Astrocyte of the hippocampus (primary cell): ENCODE results near the gene TTLL12.
"Not testable (repeated sequence)": the region's sequence is repeated elsewhere in the genome, so short reads cannot be mapped to it uniquely, and the experiment has no call there.

ENCODE experiments used
- DNase-seq: peaks from one replicate; pipeline ENCODE4 v3.0.0; 2011; ENCODE audit warnings: low read depth, low spot score

The TTLL12 gene

DNA sequence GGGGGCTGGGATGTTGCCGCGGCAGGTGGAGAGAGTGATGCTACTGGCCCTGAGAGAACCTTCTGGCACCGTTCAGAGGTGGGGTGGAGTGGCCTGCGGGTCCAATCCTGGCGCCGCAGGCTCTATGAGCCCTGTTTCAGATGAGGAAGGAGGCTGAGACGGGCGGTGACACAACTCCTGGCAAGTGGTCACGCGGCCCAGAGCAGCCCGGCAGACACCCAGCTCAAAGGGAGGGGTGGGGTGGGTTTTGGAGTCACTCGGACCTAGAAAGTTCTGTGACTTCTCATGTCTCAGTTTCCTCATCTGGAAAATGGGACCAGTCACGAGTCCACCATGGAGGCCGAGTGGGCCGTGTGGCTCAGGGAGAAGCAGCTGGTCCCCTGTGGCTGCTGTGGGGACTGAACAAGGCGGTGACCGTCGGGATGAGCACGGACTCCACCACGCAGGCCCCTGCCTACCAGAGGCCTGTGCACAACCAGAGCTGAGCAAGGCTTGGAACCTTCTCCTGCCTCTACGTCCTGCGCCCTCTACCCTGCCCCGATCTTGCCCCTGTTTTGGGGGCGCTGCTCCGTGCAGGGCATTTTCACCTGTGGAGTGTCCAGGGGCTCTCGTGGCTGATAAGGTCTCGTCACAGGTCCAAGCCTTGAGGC lies 31.9 kb downstream of the TTLL12 start:
- no peak for DNase-seq

DNA sequence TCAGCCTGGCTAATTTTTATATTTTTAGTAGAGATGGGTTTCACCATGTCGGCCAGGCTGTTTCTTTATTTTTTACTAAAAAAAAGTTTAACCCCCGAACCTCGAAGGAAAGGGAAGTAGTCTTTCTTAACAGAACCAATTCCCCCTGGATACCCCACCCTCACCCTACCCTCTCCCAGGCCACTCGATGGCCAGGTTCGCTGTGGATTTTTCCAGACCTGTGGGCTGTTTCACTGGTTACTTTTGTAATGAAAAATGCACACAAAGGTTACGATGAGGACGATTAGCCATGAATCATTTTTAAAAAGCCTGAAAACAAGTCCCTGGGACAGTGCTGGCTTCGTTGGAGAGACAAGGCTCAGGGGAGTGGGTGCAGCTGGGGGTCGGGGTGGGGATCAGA lies 33.0 kb downstream of the TTLL12 start:
- no peak for DNase-seq

DNA sequence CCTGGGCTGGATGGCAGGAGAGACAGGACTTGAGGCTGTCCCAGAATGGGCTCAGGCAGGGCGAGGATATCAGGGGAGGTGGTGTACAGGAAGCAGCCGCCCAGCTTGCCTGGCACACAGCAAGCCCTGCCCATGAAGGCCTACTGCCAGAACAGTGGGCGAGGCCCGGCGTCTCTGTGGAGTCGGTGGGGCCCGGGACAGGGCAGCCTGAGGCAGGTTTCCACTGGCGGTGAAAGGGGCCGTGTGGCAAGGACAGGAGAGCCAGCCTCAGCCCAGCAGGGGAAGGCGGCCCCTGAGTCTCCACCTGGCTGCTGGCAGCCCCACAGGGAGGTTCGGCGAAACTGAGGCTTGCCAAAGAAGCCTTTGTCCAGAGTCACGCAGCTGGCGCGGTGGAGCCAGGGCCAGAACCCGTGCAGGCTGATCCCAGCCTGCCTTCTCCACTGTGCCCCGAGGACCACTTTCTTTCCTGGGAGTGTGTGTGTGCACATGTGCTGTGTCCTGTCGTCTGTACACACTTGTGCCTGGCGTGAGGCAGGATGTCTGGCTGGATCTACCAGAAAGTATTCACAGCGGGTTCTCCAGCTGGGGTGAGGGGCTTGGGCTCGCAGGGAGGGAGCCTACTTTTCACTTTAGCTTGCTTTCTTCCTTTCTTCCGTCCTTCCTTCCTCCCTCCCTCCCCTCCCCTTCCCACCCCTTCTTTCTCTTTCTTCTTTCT lies 34.4 kb downstream of the TTLL12 start:
- DNase-seq, result peak; percentile 77

DNA sequence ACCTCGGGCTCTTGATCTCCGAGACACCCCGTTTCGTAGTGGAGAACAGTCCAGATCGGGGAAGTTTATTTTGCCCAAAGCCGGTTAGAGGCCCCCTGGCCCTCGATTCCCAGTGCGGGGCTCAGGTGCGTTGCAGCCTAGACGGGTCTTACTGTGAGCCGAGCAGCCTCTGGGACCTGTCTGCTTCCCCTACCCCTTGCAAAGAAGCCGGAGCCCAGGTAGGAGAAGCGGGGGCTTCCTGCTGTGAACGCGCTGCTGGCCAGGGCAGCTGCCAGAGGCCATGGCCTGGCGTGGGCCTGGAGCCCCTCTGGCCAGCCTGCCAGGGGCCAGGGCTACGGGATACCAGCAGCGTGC lies 35.0 kb downstream of the TTLL12 start:
- no peak for DNase-seq

DNA sequence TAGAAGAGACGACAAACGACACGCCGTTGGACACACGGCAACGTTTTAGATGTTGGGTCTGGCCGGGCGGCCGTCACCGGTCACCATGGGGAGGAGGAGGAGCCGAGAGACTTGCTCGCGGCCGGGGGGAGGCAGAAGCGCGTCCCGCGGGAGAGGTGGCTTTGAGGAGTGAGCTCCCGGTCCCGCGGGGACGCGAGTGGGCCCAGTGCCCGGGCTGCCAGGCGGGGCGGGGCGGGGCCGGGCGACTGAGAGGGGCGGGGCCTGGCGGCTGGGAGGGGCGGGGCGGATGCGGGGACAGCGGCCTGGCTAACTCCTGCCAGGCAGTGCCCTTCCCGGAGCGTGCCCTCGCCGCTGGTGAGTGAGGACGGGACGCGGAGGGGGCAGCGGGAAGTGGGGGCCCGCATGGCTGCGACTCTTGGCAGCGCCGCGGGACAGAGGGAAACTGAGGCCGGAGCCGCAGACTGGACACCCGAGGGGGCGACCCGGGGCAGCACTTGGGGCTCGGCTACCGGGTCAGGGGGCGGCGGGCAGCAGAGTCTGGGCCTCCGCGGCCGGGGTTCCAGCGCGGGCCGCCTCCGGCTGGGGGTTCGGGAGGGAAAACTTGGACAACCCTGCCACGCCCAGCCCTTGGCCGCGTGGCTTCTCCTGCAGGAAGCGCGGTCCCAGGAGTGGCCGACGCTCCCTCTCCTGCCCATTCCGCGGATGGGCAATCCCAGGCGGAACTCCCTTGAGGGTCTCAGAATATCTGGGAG lies 35.5 kb downstream of the TTLL12 start, which contains the start of gene TSPO:
Gene TSPO, plus strand, starts transcription at position 309 of the 752 bp plus-strand sequence. CDS start 7,680 bp downstream, outside the sequence.
- DNase-seq, result peak; percentile 76

DNA sequence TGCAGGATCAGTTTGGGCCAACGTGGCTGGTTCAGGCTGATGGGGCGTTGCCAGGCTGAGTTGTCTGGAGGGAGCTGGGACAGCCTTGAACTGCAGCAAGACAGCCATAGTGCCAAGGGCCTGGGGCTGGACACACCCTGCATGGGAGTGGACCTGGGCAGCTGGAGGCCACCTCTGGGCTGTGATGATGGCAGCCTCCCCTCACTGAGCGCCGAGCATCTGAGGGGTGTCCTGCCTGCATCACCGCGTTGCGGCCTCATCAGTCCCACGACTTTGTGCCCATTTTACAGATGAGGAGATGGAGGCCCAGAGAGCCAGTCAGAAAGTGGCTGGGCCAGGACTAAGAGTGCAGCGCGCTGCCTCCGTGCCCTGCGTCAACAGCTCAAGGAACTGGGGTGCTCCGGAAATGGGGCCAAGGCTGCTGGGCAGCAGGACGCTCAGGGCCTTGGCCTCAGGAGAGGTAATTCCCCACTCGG lies 36.2 kb downstream of the TTLL12 start:
- no peak for DNase-seq

GRCh38 chr22:43148581-43148980 lies 38.4 kb downstream of the TTLL12 start:
- no peak for DNase-seq

- DNase-seq, result no peak
These were observed 39.1 kb downstream of the TTLL12 start for GRCh38 chr22:43147821-43148220.

GRCh38 chr22:43146332-43146731 lies 40.6 kb downstream of the TTLL12 start:
- not testable (repeated sequence) for DNase-seq

GRCh38 chr22:43145371-43145770 lies 41.6 kb downstream of the TTLL12 start:
- not testable (repeated sequence) for DNase-seq

DNA sequence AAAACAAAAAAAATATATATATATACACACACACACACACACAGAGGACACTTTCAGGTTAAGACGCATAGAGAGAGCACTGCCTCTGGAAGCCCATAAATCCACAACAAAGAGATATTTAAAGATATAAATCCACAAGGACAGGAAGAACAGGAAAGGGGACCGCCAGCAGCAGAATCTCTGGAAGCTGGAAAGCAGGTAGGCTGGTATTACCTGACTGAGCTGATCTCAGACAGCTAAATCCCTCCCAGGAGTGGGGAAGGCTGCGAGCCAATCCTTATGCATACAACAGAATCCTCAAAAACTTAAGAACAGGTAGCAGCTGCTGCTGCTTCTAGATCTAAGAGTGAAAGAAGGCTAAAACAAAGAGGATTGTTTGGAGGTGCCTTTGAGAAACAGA lies 42.0 kb downstream of the TTLL12 start:
- no peak for DNase-seq

DNA sequence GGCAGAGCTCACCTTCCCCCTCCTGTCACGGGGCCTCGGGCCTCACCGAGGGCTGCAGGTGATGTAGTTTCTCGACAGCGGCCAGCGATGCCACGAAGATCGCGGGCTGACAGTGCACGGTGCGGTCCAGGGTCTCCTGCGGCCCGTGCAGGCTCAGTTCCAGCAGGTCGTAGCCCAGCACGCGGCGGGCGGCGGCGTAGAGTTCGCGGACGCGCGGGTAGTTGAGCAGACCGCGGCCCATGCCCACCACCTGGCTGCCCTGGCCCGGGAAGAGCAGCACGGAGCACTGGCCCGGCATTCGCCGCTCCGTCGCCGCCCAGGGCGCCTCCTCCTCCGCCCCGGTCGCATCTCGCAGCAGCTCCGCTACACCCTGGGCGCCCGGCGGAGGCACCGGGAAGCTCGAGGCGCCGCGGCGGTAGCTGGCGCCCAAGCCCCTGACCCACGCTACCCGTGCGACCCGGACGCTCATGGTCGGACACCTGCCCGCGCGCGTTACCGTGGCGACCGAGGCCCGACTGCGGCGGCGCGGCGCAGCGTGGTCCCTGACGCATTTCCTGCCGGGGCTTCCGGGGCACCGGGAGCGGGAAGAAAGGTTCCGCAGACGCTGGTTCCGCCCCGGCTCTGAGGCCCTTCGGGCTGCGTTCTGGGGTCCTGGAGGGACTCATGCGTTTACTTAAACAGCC lies 43.9 kb downstream of the TTLL12 start, which contains the start of gene MCAT:
Gene MCAT, minus strand, starts transcription at position 519 of the 683 bp plus-strand sequence. Its CDS starts 50 bp downstream, at position 469.
- peak; percentile 91 for DNase-seq

DNA sequence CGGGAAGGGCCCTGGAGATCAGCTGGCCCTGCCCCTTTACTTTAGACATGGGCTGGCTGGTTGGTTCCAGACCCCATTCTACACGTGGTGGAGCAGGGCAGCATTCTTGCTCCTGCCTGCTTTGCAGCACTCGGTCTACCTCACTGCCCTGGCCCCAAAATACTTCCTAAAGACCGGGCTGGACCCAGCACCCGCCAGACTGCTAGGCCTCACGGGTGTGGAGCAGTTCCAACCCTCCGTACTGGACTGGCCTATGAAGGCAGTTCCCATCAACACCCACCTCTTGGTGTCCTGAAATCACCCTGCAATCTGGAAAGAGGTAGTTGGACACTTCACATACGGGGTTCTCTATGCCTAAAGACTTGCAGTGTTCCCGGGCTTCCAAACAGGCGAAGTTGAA lies 50.1 kb downstream of the TTLL12 start:
- DNase-seq, result no peak

DNA sequence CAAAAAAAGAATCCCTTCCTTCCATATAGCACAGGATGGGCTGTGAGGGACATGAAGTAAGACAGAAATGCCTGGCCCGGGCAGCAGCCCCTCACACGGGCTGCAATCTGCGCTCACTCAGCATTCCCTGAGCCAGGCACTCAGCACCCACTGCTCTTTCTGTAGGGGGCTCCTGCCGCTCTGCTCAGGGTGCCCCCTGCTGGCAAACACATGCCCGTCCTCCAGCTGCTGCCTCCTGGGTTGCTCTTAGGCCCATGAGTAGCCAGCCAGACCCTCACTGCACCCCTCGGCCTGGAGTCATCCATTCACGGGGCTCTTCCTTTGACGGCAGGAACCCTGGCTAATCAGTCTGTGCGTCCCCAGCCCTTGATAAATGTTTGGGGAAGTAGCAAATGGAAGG lies 50.7 kb downstream of the TTLL12 start:
- DNase-seq, result peak; percentile 62

- no peak for DNase-seq
These were observed 51.4 kb downstream of the TTLL12 start for GRCh38 chr22:43135565-43135964.

DNA sequence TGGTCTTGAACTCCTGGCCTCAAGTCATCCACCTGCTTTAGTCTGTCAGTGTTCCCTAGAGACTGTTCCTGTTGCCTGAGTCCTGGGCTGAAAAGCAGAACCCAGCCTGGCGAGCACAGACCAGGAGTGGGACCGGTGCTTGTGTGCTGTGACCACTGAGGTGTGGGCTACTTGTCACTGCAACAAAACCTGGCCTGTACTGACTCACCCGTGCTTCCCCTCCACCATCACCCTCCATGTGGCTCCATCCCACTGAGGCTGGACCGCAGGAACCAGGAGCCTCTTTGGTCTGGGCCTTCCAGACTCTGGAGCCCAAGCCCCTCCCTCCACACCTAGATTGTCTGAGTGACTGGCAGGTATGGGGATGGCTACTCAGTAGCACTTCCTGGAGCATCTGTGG lies 52.4 kb downstream of the TTLL12 start:
- DNase-seq, result no peak

DNA sequence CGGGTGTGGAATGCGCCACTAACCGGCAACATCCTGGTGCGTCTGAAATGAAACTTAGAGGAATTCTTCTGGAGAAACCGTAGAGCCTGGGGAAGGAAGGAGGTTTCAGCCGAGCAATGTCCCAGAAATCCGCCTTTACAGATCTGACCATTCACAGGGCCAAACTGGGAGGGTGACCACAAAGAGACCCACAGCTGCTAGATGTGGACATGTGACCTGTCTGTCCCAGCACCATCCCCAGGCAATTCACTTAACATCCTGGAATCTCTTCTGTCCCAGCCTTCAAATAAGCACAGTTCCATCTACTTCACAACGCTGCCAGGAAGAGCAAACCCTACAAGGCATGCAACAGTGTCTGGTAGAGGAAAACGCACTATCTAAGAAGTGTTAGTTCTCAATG lies 53.5 kb downstream of the TTLL12 start:
- no peak for DNase-seq

- no peak for DNase-seq
These were observed 55.0 kb downstream of the TTLL12 start for GRCh38 chr22:43131773-43132501.

DNA sequence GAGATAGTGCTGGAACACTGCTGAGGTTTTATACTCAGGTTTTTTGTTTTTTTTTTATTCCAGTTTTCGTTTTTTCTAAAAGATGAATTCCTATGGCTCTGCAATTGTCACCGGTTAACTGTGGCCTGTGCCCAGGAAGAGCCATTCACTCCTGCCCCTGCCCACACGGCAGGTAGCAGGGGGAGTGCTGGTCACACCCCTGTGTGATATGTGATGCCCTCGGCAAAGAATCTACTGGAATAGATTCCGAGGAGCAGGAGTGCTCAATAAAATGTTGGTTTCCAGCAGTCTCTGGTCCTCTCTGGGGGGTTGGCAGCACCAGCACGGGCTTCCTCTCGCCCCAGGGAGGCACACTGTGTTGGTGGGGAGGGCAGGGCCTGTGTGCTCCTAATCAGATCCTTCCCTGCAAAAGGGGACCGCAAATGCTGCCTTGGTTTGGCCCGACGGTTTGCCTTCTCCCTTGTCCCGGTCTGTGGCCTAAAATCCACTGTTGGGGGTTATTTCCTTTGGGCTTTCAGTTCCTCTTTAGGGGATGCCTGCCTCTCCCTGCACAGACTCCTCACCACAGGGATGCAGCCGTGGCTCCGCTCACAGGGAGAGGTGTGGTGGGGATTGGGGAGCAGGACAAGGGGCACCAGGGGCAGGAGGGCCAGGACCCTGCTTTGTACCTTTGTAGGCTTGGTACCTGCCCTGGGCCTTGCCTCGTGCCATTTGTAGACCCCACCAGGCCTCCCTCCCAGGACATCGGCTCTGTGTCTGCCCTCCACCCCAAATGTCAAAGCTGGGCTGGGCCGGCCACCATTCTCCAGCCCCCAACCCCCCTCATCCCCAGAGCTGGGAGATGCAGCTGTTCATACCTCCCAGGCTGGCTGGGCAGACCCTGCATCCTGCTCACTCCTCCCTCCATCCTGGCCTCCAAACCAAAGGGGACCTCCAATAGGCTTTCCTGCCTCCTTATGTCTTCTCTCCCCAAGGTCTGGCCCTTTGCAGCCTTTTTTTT lies 57.2 kb downstream of the TTLL12 start:
- DNase-seq, result no peak

- DNase-seq, result no peak
These were observed 58.0 kb downstream of the TTLL12 start for GRCh38 chr22:43128928-43129424.
